GM20000 (cell line): ENCODE results near the gene PNN.

Source experiments
- DNase-seq: peaks from one replicate; pipeline ENCODE4 v3.0.0; 2012; ENCODE audit warnings: low spot score
- TF ChIP-seq, protein P1 (sequence below): IDR thresholded peaks from 2 replicates; pipeline ENCODE4 v1.5.1; 2012; ENCODE audit warnings: mild to moderate bottlenecking, control low read depth; ENCODE audit errors: extremely low read depth, missing control alignments

Gene PNN

DNA sequence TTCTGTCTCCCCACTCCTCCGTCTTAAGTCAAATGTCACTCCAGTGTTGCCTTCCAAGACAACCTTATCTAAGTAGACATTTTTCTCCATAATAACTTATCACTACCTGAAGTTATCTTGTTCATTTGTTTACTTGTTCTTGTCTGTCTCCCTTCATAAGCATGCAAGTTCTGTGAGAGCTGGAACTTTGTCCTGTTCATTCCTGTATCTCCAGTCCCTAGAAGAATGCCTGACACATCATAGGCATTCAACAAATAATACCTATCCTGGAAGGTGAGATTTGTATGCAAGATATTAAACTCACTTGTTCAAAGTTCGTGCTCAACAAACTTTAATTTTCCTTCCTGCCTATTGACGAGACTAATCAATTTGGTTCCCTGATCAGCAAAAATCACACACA lies 53.0 kb downstream of the PNN start:
- TF ChIP-seq, protein P1, sequence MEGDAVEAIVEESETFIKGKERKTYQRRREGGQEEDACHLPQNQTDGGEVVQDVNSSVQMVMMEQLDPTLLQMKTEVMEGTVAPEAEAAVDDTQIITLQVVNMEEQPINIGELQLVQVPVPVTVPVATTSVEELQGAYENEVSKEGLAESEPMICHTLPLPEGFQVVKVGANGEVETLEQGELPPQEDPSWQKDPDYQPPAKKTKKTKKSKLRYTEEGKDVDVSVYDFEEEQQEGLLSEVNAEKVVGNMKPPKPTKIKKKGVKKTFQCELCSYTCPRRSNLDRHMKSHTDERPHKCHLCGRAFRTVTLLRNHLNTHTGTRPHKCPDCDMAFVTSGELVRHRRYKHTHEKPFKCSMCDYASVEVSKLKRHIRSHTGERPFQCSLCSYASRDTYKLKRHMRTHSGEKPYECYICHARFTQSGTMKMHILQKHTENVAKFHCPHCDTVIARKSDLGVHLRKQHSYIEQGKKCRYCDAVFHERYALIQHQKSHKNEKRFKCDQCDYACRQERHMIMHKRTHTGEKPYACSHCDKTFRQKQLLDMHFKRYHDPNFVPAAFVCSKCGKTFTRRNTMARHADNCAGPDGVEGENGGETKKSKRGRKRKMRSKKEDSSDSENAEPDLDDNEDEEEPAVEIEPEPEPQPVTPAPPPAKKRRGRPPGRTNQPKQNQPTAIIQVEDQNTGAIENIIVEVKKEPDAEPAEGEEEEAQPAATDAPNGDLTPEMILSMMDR: no peak
- no peak for DNase-seq

DNA sequence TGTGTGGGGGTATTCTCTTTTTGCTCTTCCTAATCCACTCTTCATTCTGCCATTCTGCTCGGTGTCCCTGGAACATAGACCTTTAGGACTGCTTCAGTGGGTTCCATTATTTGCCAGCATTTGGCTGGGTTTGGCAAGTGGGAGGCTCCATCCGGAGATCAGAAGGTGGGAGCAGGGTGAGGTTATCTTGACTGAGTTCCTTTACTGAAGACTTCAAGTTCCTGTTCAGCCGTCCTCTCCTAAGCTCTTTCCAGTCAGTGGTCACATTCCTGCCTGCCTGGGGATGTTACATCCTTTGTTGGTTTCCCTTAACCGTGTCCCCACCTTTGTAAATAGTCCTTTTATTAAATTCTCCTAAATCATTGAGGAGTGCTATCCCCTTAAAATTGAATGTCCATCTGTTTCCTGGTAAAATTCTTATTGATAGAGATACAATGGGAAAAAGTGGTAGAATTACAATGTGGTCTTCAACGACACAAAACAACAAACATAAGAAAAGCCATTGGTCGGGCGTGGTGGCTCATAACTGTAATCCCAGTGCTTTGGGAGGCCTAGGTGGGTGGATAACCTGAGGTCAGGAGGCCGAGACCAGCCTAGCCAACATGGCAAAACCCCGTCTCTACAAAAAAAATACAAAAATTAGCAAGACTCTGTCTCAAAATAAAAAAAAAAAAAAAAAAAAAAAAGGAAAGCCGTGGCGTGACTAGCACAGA lies 53.6 kb downstream of the PNN start:
- TF ChIP-seq, protein P1: no peak
- no peak for DNase-seq

DNA sequence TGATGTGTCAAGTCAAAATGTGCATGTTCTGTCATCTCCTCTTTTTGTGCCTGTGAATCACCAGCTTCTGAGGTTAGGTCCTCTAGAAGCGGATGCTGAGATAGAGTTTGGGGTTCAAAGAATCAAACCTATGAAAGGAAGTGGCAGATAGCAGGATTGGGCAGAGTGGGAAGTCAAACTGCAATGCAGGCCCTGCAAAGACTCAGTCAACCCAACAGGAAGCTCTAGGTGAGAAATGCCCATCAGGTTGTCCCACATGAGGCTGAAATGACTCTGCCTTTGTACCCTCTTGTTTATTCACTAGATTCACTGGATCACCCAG lies 54.1 kb downstream of the PNN start:
- peak; percentile 30 for DNase-seq

DNA sequence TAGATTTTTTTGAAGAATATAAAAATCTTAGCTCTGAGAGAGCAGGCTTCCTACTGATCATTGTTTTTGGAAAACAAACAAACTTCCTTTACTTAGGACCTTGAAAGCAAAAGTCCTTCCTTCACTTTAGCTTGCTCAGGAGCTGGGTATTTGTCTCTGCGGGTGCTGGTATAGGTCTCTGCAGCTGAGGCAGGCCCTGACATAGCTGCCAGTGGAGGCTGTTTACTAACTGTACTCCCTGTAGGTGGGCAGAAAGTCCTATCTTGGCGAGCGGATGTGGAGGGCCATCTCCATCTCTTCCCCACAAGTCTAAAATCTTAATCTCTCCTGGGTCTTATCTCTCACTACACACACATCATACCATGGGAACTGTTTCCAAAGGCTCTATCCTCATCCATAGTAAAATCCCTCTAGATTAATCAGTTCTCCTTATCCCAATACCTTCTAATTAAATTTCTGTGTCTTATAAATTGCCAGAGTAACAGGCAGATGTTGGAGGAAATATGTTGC lies 54.6 kb downstream of the PNN start:
- TF ChIP-seq, protein P1: no peak
- DNase-seq: no peak

More for the DNA sequence above, 54.1 kb downstream of the PNN start:
- TF ChIP-seq, protein P1: no peak

DNA sequence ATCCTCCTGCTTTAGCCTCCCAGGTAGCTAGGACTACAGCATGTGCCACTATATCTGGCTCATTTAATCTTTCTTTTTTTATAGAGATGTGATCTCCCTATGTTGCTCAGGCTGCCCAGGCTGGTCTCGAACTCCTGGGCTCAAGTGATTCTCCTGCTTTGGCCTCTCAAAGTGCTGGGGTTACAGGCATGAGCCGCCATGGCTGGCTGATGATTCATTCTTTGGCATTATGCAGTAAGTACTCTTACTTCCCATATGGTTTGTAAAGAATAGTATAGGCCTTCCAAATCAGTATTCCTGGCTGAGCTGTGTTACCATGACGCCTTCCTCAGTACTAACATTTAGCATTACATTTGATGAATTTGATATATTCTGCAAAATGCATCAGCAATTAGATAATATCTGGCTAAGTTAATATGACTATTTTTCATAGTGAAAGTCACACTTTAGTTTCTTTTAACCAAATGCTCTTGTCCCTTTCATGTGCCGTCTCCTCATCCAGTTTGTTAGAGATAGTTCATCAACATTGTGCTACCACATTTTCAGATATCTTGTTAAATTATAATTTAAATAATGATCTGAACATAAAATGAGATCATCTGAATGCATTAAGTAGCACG lies 55.5 kb downstream of the PNN start:
- DNase-seq: no peak

DNA sequence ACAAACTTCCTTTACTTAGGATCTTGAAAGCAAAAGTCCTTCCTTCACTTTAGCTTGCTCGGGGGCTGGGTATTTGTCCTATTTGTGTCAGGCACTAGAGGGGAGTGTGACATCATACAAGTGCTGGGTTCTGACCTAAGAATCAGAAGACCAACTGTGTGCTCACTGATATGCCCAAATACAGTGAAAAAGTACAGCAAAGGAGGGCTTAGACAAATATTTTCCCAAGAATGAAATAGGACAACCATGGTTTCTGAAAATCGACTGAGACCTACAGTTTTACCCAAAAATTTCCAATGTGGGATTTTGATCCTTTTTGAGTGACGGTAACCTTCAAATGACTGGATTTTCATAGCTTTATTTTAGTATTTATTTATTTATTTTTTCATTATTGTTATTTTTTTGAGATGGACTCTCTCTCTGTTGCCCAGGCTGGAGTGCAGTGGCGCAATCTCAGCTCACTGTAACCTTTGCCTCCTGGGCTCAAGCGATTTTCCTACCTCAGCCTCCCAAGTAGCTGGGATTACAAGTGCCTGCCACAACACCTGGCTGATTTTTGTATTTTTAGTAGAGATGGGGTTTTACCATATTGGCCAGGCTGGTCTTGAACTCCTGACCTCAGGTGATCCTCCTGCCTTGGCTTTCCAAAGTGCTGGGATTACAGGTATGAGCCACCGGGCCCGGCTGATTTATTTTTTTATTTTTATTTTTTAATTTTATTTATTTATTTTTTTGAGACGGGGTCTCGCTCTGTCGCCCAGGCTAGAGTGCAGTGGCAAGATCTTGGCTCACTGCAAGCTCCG lies 56.9 kb downstream of the PNN start:
- DNase-seq: peak; percentile 52
- TF ChIP-seq, protein P1: peak; percentile 14

More for the DNA sequence above, 55.5 kb downstream of the PNN start:
- TF ChIP-seq, protein P1: no peak
